Measurements from ENCODE around the gene OR8B4. TPM values are rescaled to one million over a fixed set of nuclear protein-coding genes. Genes with fewer than 3 reads are reported as not detected.

Gene OR8B4
- total and polyA plus RNA-seq, 10 of the 15 experiments (the other 5 are each of a cell fraction or from before 2014, with no cell fraction given) = not detected

- TF ChIP-seq, protein P1, sequence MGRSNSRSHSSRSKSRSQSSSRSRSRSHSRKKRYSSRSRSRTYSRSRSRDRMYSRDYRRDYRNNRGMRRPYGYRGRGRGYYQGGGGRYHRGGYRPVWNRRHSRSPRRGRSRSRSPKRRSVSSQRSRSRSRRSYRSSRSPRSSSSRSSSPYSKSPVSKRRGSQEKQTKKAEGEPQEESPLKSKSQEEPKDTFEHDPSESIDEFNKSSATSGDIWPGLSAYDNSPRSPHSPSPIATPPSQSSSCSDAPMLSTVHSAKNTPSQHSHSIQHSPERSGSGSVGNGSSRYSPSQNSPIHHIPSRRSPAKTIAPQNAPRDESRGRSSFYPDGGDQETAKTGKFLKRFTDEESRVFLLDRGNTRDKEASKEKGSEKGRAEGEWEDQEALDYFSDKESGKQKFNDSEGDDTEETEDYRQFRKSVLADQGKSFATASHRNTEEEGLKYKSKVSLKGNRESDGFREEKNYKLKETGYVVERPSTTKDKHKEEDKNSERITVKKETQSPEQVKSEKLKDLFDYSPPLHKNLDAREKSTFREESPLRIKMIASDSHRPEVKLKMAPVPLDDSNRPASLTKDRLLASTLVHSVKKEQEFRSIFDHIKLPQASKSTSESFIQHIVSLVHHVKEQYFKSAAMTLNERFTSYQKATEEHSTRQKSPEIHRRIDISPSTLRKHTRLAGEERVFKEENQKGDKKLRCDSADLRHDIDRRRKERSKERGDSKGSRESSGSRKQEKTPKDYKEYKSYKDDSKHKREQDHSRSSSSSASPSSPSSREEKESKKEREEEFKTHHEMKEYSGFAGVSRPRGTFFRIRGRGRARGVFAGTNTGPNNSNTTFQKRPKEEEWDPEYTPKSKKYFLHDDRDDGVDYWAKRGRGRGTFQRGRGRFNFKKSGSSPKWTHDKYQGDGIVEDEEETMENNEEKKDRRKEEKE (IDR thresholded peaks at IDR 0.05) = no peak
- no peak for TF ChIP-seq MYC (IDR thresholded peaks at IDR 0.05; ENCODE audit: insufficient read depth, insufficient read length, insufficient replicate concordance, low read length, severe bottlenecking)
- no peak for TF ChIP-seq NRF1 (conservative IDR thresholded peaks at IDR 0.05; ENCODE audit: low read depth, low read length)
- no peak for TF ChIP-seq RB1 (IDR thresholded peaks at IDR 0.05; ENCODE audit: borderline replicate concordance)
- TF ChIP-seq MEF2A (IDR thresholded peaks at IDR 0.05; ENCODE audit: insufficient read depth, low read depth, low read length) = no peak
- no peak for TF ChIP-seq BACH1 (IDR thresholded peaks at IDR 0.05; ENCODE audit: borderline replicate concordance)
- no peak for TF ChIP-seq BMI1 (IDR thresholded peaks at IDR 0.05; ENCODE audit: borderline replicate concordance)
- TF ChIP-seq YBX1 (IDR thresholded peaks at IDR 0.05) = no peak
These were observed 3.6 kb downstream of the OR8B4 start (continued) for GRCh38 chr11:124421043-124421442.

DNA sequence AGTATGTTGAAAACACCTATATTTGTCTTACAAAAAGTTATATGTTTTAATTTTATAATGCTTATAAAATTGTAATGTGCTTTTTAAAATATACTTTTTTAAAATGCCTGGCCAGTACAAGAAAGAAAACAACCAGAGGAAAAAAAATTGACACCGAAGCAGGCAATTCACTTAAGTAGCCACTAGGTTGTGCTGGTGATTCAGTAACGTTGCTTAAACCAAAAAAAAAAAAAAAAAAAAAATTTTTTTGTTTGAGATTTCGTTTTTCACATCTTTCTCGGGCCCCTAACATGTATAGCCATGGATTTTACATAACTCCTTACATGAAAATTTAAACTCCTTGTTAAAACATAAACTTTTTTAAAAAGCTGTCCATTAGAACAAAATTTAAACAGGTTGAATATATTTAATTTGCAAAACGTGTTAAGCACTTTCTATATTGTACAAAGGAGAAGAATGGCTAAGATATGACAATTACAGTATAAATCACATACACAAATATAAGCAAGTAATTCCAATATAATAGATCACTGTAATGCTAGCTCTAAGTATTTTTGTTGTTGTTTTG, 9.2 kb downstream of the OR8B4 start:
- ChIA-PET CTCF (interaction anchor here (0.6 to 3.9 kb wide), 17 partner anchors 8 to 1585 kb away, joined by 3 to 32 read pairs (median 4); partner anchors contain the start of gene OR8B4), SMC1A (ENCODE audit: uncharacterized antibody, unreplicated experiment) (interaction anchor here (0.7 to 2.8 kb wide), 5 partner anchors 24 to 345 kb away, joined by 3 to 12 read pairs (median 3); no protein-coding TSS in a partner anchor), POLR2A (no interaction called here), RAD21 (ENCODE audit: unreplicated experiment) (interaction anchor here (0.7 to 1.8 kb wide), 3 partner anchors 14 to 421 kb away, joined by 3 to 5 read pairs (median 3); no protein-coding TSS in a partner anchor)
- FAIRE-seq = no peak
- Histone ChIP-seq H3K4me2 (ENCODE audit: control insufficient read depth, insufficient read depth) (no peak overlapping the region), H3K27me3 (replicated peaks in 1 of 2; ENCODE audit: control insufficient read depth in 2 of 2, insufficient read depth in 2 of 2, low read length in 1 of 2) (no peaks in the 10 kb centered on the region), H3K9me3 (replicated peaks; ENCODE audit: control insufficient read depth, insufficient read depth, low read length) (no peaks in the 10 kb centered on the region), H3K27ac (ENCODE audit: control insufficient read depth, insufficient read depth) (no peak overlapping the region), H4K20me1 (ENCODE audit: control insufficient read depth, insufficient read depth) (no peaks in the 10 kb centered on the region), H3K4me3 (no peak overlapping the region), H3K4me1 (ENCODE audit: control insufficient read depth, insufficient read depth, low read length) (no peaks in the 10 kb centered on the region), H3K36me3 (ENCODE audit: control insufficient read depth in 2 of 2, insufficient read depth in 2 of 2, low read length in 1 of 2) (no peaks in the 10 kb centered on the region), H2AFZ (ENCODE audit: control insufficient read depth, low read depth, low read length) (no peak overlapping the region), H3K79me2 (ENCODE audit: control insufficient read depth, insufficient read depth, low read length) (no peaks in the 10 kb centered on the region), H3K9ac (ENCODE audit: control insufficient read depth, insufficient read depth, low read length) (no peak overlapping the region)
- ATAC-seq = no peak
- intact Hi-C loops (cut with micrococcal nuclease; ENCODE audit: unreplicated experiment) (loop anchor here (1.0 to 5.0 kb wide), 2 partner anchors 171 to 422 kb away; no protein-coding TSS in a partner anchor), in situ Hi-C loops (cut with MboI) (loop anchor here (5.0 to 25.0 kb wide), 2 partner anchors 172 to 422 kb away; no protein-coding TSS in a partner anchor)
- DNase-seq (ENCODE audit: low read depth, low spot score) = no peak
- 2% methylated on average over 5 of the region's 5 CpGs for WGBS (ENCODE audit: insufficient coverage, insufficient replicate concordance, low lambda C conversion rate, missing lambda C conversion rate)
- no TSS peak for BruUV-seq (replicated peaks)
- TF ChIP-seq SP1 (IDR thresholded peaks at IDR 0.05; ENCODE audit: low read depth, low read length) (no peak), POU2F2 (IDR thresholded peaks at IDR 0.05; ENCODE audit: borderline replicate concordance, low read depth, low read length) (no peak), CREM (IDR thresholded peaks at IDR 0.05; ENCODE audit: low read depth) (no peak), SUPT20H (IDR thresholded peaks at IDR 0.05; ENCODE audit: borderline replicate concordance, control insufficient read depth, low read depth, low read length) (no peak), RAD51 (IDR thresholded peaks at IDR 0.05) (no peak), RCOR1 (conservative IDR thresholded peaks at IDR 0.05; ENCODE audit: low read depth, low read length) (no peak), ZSCAN29 (IDR thresholded peaks at IDR 0.05) (no peak), NRF1 (conservative IDR thresholded peaks at IDR 0.05; ENCODE audit: low read depth, low read length) (no peak), CHD4 (IDR thresholded peaks at IDR 0.05) (no peak), ZBTB33 (IDR thresholded peaks at IDR 0.05) (no peak), CEBPB (IDR thresholded peaks at IDR 0.05; ENCODE audit: borderline replicate concordance in 1 of 2, low read depth in 2 of 2, low read length in 2 of 2) (no peak)
